Breast epithelium (tissue), 3 donors: ENCODE results near the gene ASAP3.

ENCODE experiments used
- POLR2AphosphoS5 ChIP-seq, 3 donors: sonication (generic); formaldehyde crosslinking; IDR thresholded peaks; one replicate each; pipeline ENCODE4 v1.6.1; 2017; ENCODE audit warnings: antibody characterized with exemption in 3 of 3
- TF ChIP-seq, protein P1 (sequence below), 3 donors: fragments of 450-650 bp; IDR thresholded peaks; one replicate each; pipeline ENCODE4 v1.5.1; 2016 to 2017; ENCODE audit warnings: antibody characterized with exemption in 3 of 3, mild to moderate bottlenecking in 3 of 3, moderate library complexity in 3 of 3

GRCh38 chr1:23469372-23469982 is 14.5 kb downstream of the ASAP3 start:
- TF ChIP-seq, protein P1, sequence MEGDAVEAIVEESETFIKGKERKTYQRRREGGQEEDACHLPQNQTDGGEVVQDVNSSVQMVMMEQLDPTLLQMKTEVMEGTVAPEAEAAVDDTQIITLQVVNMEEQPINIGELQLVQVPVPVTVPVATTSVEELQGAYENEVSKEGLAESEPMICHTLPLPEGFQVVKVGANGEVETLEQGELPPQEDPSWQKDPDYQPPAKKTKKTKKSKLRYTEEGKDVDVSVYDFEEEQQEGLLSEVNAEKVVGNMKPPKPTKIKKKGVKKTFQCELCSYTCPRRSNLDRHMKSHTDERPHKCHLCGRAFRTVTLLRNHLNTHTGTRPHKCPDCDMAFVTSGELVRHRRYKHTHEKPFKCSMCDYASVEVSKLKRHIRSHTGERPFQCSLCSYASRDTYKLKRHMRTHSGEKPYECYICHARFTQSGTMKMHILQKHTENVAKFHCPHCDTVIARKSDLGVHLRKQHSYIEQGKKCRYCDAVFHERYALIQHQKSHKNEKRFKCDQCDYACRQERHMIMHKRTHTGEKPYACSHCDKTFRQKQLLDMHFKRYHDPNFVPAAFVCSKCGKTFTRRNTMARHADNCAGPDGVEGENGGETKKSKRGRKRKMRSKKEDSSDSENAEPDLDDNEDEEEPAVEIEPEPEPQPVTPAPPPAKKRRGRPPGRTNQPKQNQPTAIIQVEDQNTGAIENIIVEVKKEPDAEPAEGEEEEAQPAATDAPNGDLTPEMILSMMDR (IDR thresholded peaks at IDR 0.05), result no peak
- no peak for TF ChIP-seq POLR2AphosphoS5 (IDR thresholded peaks at IDR 0.05)
